NCI-H2081 (cell line): Measurements from ENCODE around the gene MTA3.
"Not testable (repeated sequence)": the region's sequence is repeated elsewhere in the genome, so short reads cannot be mapped to it uniquely, and the experiment has no call there.

Source experiments
- DNase-seq, 2 experiments: peaks; one replicate each; lab custom pipeline; 2025; lab: John Stamatoyannopoulos, UW

Gene MTA3

GRCh38 chr2:42663106-42663780 is 94.8 kb downstream of the MTA3 start:
- DNase-seq: peak; percentile 79 to 80

- no peak for DNase-seq
Measured at GRCh38 chr2:42663828-42664227, 95.4 kb downstream of the MTA3 start.

- DNase-seq: no peak
Measured at GRCh38 chr2:42673989-42674579, 105.7 kb downstream of the MTA3 start.

- DNase-seq: no peak
Measured at GRCh38 chr2:42675815-42676214, 107.4 kb downstream of the MTA3 start.

GRCh38 chr2:42685303-42685702 is 116.9 kb downstream of the MTA3 start:
- no peak for DNase-seq

GRCh38 chr2:42693013-42693615 is 124.7 kb downstream of the MTA3 start:
- DNase-seq: no peak

- no peak for DNase-seq
Measured at GRCh38 chr2:42693688-42694479, 125.5 kb downstream of the MTA3 start.

- DNase-seq: no peak
Measured at GRCh38 chr2:42696987-42697386, 128.6 kb downstream of the MTA3 start.

GRCh38 chr2:42698940-42699339 is 130.5 kb downstream of the MTA3 start:
- no peak for DNase-seq

GRCh38 chr2:42706836-42707235 is 138.4 kb downstream of the MTA3 start:
- DNase-seq: no peak

- no peak for DNase-seq
Measured at GRCh38 chr2:42708179-42708578, 139.7 kb downstream of the MTA3 start.

GRCh38 chr2:42711896-42712295 is 143.5 kb downstream of the MTA3 start:
- DNase-seq: no peak

- no peak for DNase-seq
Measured at GRCh38 chr2:42712934-42713333, 144.5 kb downstream of the MTA3 start.

- DNase-seq: no peak
Measured at GRCh38 chr2:42713920-42714319, 145.5 kb downstream of the MTA3 start.

- no peak for DNase-seq
Measured at GRCh38 chr2:42714686-42715085, 146.3 kb downstream of the MTA3 start.

- no peak for DNase-seq
Measured at GRCh38 chr2:42721898-42722297, 153.5 kb downstream of the MTA3 start.

- no peak for DNase-seq
Measured at GRCh38 chr2:42722320-42723190, 154.1 kb downstream of the MTA3 start.

- DNase-seq: no peak
Measured at GRCh38 chr2:42723465-42723864, 155.0 kb downstream of the MTA3 start.

GRCh38 chr2:42724886-42725285 is 156.5 kb downstream of the MTA3 start:
- DNase-seq: no peak

- no peak for DNase-seq
Measured at GRCh38 chr2:42725657-42726056, 157.2 kb downstream of the MTA3 start.

- DNase-seq: no peak
Measured at GRCh38 chr2:42726680-42727079, 158.2 kb downstream of the MTA3 start.

- not testable (repeated sequence) for DNase-seq
Measured at GRCh38 chr2:42731316-42731715, 162.9 kb downstream of the MTA3 start.
